ENCODE data around the gene MMS19.
A peak's percentile ranks its signal among the peaks of the same experiment; 100 is the strongest.
"Not testable (repeated sequence)": the region's sequence is repeated elsewhere in the genome, so short reads cannot be mapped to it uniquely, and the experiment has no call there.

MMS19 gene

DNA sequence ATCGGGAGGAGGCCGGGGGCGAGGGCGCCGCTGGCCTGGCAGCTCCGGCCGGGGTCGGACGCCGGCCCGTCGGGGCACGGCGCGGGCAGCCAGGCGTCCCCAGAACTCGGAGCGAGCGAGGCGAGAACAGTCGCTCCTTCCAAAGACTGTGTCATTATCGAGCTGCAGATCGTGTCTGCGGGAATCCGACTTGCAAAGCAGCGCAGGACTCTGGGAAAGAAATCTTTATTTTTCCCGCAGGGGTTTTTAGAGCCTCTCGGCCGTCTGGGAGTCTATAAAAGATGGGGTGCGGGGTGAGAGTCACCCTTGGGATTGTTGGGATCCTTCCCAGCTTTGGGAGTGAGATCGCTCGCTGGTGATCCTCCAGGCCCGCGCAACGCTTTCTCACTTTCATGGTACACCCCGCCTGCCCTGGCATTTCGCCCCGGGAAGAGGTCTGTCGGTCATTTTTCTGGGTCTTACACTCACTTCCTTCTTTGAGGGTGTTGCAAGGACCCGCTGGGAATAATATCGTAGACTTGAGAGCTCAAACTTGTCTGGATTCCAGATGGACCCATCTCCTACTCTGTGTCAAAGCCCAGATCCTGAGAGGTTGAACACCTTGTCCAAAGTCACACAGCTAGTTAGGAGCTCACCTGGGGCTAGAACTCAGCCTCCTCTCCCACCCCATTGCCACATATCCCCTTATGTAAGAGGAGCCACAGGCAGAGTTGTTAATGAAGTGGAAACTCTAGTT lies 1.5 kb upstream of the MMS19 start:
- DNase-seq (ENCODE audit: low spot score): no peak

DNA sequence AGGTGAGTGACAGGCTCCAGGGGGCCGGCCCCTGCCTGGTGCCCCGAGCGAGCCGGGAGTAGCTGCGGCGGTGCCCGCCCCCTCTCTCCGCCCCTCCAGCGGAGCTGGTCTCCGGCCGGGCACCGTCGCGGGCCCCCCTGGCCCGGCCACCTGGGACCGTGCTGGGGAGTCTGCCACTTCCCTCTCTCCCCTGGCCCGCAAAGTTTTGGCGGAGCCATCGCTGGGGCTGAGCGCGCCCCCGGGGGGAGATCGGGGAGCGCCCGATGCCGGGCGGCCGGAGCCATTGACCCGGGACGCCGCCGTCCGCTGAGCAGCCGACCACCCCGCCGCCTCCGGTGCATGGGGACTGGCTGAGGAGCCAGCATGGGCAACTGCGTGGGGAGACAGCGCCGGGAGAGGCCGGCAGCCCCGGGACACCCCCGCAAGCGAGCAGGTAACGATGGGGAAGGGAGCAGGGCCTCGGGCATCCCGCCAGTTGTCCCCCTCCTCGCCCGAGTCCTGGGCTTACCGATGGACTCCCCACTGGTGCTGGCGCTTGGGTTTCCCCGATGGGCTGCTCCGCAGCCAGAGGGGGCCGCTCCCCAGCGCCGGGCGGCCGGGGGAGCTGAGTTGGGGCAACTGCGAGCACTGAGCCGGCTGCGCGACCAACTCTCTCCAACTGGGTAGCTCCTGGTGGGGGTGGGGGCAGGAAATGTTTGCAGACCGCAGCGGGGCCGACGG lies 779 bp upstream of the MMS19 start, which contains the start of gene UBTD1:
Gene UBTD1, plus strand, starts transcription at position 84 of the 720 bp plus-strand sequence. Its CDS starts 280 bp downstream, at position 364.
- no peak for DNase-seq (ENCODE audit: low spot score)

- DNase-seq (ENCODE audit: low spot score): peak; percentile 70
Observed at GRCh38 chr10:97497572-97498075, 598 bp downstream of the MMS19 start.

GRCh38 chr10:97494863-97495506 lies 3.2 kb downstream of the MMS19 start:
- no peak for DNase-seq (ENCODE audit: low spot score)

DNA sequence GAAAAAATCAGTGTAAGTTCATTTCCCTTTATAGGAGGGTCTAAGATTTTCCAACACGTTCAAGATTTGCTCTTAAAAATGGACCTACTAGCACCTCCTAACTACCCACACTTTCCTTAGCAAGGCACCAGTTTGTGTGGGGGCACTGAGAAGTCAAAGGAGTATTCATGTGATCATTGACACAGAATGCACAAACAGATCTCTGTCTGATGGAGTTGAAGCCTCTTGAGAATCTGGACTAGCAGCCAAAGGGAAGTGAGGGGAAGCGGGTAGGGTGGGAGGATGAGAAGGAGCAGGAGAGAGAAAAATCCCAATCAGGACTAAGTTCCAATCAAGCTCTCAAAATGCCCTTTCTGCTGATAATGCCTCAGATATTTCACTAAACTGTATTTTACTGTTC lies 4.1 kb downstream of the MMS19 start:
- DNase-seq (ENCODE audit: low spot score): no peak

GRCh38 chr10:97490592-97490991 lies 7.6 kb downstream of the MMS19 start:
- no peak for DNase-seq (ENCODE audit: low spot score)

- DNase-seq (ENCODE audit: low spot score): no peak
Observed at GRCh38 chr10:97485647-97486281, 12.5 kb downstream of the MMS19 start.

- DNase-seq (ENCODE audit: low spot score): no peak
Observed at GRCh38 chr10:97483921-97484320, 14.3 kb downstream of the MMS19 start.

- no peak for DNase-seq (ENCODE audit: low spot score)
Observed at GRCh38 chr10:97483506-97483905, 14.7 kb downstream of the MMS19 start.

- DNase-seq (ENCODE audit: low spot score): no peak
Observed at GRCh38 chr10:97482381-97482780, 15.8 kb downstream of the MMS19 start.

DNA sequence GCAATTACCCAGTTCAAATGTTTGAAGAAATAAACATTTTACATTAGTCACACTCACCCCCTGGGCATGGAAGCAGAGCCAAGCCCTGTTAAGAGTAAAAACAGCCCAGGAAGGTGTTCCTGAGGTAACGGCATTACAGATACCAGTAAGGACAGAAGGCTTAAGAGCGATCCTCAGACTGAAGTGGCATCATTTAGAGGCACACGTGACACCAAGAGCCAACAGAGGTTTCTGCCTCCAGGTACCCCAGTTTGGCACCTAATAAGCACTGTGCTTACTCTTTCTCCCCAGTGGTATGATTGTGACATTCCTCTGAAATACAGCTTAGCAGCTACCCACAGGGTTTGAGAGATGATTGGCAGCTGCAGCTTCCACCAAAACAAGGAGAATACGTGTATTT lies 17.2 kb downstream of the MMS19 start:
- DNase-seq (ENCODE audit: low spot score): no peak

DNA sequence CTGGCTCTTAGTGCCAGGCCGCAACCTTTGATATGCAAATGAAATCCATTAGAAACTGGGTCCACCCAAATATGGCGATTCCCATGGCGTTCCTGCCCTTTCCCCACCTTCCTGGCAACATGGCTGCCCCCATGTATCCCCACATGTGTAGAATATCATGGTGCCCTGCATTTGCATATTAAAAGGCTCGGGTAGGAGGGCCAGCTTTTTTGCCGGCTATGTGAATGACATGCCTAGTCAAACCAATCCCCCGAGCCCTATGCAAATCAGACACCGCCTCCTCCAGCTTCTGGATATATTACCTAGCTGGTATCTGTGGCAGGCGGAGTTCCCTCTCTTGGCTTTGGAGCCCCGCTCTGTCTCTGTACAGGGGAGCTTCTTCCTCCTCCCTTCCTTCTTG lies 18.3 kb downstream of the MMS19 start:
- DNase-seq (ENCODE audit: low spot score): no peak

DNA sequence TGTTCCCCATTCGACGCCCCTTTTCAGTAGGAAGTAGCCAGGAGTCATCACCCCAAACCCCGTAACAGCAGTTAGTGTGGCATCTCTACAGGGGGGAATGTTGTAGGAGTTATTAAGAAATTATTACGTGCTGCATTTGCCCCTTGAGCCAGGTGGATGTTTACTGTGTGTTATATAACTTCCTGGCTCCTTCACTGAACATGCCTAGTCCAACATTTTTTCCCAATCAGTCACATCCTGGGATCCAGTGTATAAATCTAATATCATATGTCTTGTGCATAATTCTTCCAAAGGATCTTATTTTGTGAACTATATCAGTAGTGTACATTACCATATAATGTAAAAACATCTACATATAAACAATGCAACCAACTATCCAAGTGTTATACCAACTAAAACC lies 18.8 kb downstream of the MMS19 start:
- DNase-seq (ENCODE audit: low spot score): not testable (repeated sequence)

DNA sequence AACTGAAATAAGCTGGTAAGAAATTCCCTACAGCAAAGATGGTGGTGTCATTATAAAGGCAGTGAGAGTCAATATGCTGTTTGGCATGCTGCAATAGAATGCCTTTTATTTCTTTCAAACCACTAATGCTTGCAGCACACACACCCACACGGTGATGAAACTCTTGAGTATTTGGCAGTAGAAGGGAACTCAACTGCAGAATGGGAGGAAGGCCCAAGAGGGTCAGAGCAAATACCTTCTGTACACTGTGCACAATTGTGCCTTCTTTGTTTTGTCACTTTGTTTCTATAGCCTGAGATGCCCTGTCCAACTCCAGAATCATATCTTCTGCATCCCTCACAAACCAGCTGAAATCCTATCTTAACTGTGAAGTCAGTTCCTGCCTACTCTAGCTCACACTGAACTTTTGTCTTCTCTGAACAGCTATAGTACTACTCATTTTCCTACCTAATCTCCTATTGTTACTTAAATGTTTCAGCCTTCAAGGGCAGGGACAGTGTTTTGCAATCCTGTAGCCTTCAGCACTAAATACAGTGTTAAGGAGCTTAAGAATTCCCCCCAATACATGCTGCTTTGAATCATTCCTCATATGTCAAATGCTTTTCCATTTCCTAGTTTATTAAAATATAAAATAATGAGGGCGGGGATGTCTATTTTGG lies 22.2 kb downstream of the MMS19 start:
- no peak for DNase-seq (ENCODE audit: low spot score)

DNA sequence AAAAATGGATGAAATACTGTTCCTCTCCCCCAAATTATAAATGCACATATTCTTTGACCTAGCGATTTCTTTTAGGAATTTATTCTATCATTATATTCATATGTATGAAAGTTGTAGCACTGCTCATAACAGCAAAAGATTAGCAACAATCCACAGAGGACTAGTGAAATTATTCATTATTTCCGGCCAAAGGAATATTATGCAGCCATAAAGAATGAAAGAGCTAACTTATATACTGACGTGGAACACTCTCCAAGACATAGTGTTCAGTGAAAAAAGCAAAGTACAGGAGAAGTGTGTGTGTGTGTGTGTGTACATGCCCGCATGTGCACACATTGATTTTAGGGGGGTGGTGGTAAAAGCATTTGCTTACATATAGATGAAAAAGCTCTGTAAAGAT lies 23.3 kb downstream of the MMS19 start:
- DNase-seq (ENCODE audit: low spot score): no peak

- not testable (repeated sequence) for DNase-seq (ENCODE audit: low spot score)
Observed at GRCh38 chr10:97468781-97469180, 29.4 kb downstream of the MMS19 start.

- no peak for DNase-seq (ENCODE audit: low spot score)
Observed at GRCh38 chr10:97468162-97468561, 30.1 kb downstream of the MMS19 start.

DNA sequence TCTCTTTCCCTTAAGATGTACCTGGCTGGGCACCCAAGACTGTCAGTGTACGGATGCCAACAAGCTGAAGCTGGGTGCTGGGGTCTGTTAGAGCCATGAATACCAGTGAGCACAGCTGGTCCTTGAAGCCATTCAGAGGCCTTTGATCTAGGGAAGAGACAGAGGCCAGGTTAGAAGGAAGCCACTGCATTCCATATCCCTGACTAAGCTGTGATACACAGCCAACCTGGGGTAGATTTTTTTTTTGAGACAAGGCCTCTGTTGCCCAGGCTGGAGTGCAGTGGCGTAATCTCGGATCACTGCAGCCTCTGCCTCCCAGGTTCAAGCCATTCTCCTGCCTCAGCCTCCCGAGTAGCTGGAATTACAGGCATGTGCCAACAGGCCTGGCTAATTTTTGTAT lies 31.5 kb downstream of the MMS19 start:
- no peak for DNase-seq (ENCODE audit: low spot score)

GRCh38 chr10:97465982-97466381 lies 32.2 kb downstream of the MMS19 start:
- no peak for DNase-seq (ENCODE audit: low spot score)

DNA sequence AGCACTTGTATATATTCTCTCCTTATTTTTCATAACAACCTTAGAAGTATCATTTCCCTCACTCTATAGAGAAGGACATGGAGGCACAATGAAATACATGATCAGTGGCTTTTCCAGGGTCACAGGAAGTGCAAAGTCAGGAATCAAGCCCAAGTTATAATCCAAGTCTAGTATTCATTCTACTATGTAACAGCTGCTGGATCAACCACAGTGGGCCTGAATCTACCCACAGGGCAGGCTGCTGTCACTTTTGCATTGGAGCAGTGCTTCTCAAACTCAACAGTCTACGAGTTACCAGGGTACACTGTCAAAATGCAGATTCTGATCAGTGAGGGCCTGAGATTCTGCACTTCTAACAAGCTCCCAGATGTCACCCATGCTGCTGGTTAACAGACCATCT lies 34.0 kb downstream of the MMS19 start:
- no peak for DNase-seq (ENCODE audit: low spot score)

DNA sequence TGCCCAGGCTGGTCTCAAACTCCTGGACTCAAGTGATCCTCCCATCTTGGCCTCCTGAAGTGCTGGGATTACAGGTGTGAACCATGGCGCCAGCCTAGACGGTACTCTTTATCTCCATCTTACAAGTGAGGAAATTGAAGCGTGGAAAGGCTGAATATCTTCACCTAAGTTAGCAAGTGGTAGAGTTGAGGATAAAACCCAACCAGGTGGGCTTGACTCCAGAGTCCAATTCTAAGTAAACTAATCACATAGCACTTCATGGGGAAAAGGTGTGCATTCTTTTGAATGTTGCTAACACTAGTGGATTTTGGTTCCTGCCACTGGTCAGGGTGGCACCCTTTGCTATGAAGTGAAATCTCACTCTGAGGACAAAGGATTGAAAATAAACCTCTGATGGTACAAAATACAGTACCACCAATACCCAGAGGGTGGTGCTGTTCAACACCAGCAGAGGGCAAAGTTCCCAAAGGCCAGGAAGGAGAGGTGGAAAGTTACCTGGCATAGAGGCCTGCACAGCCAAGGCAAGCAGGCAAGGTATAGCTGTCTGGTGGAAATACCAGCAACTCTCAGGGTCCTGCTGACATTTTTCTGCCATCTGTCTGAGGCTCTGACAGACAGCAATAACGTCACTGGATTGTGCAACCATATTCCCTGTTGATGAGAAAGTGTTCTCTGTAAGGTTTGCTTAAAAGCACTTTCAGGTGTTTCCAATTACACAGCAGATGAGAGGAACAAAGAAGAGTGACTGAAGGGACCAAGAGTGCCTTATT lies 34.7 kb downstream of the MMS19 start:
- peak; percentile 68 for DNase-seq (ENCODE audit: low spot score)

Data from hematopoietic multipotent progenitor cell treated with erythropoietin and hydrocortisone succinate and interleukin-3 and kit ligand, for 17 days (in vitro differentiated cells).